Lower leg skin (tissue), 4 donors: ENCODE results near the gene CYLD. TPM values are rescaled to one million over a fixed set of nuclear protein-coding genes. Genes with fewer than 3 reads are reported as not detected.
A peak's percentile ranks its signal among the peaks of the same experiment; 100 is the strongest.

Experiments used
- DNase-seq, 2 donors: peaks; one replicate each; pipeline ENCODE4 v3.0.0-alpha.2; 2019; ENCODE audit warnings: low spot score in 2 of 2
- H3K4me3 ChIP-seq: fragments of 200-600 bp; sonication (generic); 2 replicates; pipeline ENCODE4 v1.5.1; 2017; ENCODE audit warnings: mild to moderate bottlenecking, low read depth; ENCODE audit not compliant: poor library complexity, severe bottlenecking
- POLR2A ChIP-seq, 2 donors: fragments of 450-650 bp; IDR thresholded peaks; one replicate each; pipeline ENCODE4 v1.6.1; 2016 to 2017; ENCODE audit warnings: antibody characterized with exemption in 2 of 2, mild to moderate bottlenecking in 1 of 2, moderate library complexity in 1 of 2
- WGBS, 2 donors: methylation state at CpG; one replicate each; pipeline ENCODE4 v1.1.5; 2018; 5-methylcytosine and 5-hydroxymethylcytosine counted together
- intact Hi-C: fragments of 100-400 bp; cut with DNase I; formaldehyde crosslinking; loops from one replicate; pipeline ENCODE4 v1.15.0; 2023; ENCODE audit warnings: low total_unique reads
- total RNA-seq, 4 donors: library from RNA; depleted of rRNA; stranded (reverse); fragments of >200 nt; gene quantifications; one replicate each; pipeline ENCODE4 v1.1.0, GENCODE V29; 2016
- TF ChIP-seq, protein P1 (sequence below), 3 donors: fragments of 450-650 bp; IDR thresholded peaks; one replicate each; pipeline ENCODE4 v1.5.1; 2016; ENCODE audit warnings: antibody characterized with exemption in 3 of 3, mild to moderate bottlenecking in 3 of 3, moderate library complexity in 2 of 3

CYLD gene
- total RNA-seq, 4 donors from 2014 or later = 35.8 to 50.3 (median 41.8) TPM

DNA sequence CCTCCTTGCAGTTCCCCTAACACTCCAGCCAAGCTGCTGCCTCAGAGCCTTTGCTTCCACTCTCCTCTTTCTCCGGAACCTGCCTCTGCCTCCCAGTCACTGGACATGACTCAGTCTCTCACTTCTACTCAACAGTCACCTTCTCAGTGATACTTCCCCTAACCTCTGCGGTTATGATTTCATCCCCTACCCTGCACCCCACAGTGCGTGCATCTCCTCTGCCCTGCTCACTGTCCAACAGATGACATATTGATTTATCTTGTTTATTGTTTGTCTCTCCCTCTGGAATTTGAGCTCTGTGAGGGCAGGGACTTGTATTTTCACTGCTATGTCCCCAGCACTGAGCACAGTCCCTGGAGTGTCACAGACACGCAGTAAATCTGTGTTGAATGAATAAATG, 100.7 kb downstream of the CYLD start:
- 88 to 89% methylated on average over 4 of the region's 4 CpGs for WGBS, 2 donors
- DNase-seq = peak in 1 of 2 donors; percentile 59
- intact Hi-C loops = no loop called here
- H3K4me3 ChIP-seq = no peak overlapping the region
- TF ChIP-seq, protein P1, sequence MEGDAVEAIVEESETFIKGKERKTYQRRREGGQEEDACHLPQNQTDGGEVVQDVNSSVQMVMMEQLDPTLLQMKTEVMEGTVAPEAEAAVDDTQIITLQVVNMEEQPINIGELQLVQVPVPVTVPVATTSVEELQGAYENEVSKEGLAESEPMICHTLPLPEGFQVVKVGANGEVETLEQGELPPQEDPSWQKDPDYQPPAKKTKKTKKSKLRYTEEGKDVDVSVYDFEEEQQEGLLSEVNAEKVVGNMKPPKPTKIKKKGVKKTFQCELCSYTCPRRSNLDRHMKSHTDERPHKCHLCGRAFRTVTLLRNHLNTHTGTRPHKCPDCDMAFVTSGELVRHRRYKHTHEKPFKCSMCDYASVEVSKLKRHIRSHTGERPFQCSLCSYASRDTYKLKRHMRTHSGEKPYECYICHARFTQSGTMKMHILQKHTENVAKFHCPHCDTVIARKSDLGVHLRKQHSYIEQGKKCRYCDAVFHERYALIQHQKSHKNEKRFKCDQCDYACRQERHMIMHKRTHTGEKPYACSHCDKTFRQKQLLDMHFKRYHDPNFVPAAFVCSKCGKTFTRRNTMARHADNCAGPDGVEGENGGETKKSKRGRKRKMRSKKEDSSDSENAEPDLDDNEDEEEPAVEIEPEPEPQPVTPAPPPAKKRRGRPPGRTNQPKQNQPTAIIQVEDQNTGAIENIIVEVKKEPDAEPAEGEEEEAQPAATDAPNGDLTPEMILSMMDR (IDR thresholded peaks at IDR 0.05) = no peak
- TF ChIP-seq POLR2A (IDR thresholded peaks at IDR 0.05) = no peak

DNA sequence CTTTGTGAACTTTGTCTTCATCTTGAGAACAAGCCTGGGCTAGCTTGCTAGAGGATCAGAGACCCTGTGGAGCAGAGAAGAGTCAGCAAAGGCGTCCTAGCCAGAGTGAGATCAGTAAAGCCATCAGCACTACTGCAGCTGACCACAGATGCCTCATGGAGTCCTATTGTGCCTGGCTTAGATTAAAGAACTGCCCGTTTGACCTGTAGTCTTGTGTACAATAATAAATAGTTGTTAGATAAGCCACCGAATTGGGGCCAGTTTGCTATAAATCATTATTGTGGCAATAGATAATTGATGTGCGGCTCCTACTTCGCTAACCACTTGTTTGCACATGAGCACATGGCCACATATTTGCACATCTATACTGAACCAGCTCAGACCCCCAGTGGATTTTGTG, 103.0 kb downstream of the CYLD start:
- DNase-seq = peak in 1 of 2 donors; percentile 32
- intact Hi-C loops = no loop called here
- WGBS, 2 donors = 65 to 79% methylated on average over 5 of the region's 5 CpGs

DNA sequence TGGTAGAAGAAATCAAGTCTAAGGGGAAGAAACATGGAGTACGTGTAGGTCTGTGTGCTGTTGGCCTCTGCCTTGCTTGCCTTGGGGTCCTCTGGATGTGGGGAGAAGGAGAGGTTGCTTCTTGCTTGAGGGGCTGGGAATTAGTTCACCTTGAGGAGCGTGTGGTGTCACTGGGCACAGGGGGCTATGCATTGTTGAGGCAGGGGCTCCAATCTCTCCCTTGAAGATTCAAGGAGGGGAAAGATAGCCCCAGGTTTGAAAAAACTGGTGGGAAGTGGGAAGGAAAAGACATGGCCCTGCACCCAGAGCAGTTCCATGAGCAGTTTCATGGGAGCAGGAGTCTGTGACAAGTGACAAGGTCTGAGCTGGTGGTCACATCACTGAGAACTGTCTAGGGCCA, 103.4 kb downstream of the CYLD start:
- no peak for DNase-seq
- TF ChIP-seq POLR2A (IDR thresholded peaks at IDR 0.05) = no peak
- TF ChIP-seq, protein P1 (IDR thresholded peaks at IDR 0.05) = no peak
- intact Hi-C loops = no loop called here
- no peak overlapping the region for H3K4me3 ChIP-seq
- 78 to 87% methylated on average over 2 of the region's 2 CpGs for WGBS, 2 donors

More for the DNA sequence above, 103.0 kb downstream of the CYLD start:
- TF ChIP-seq, protein P1 (IDR thresholded peaks at IDR 0.05) = no peak
- no peak for TF ChIP-seq POLR2A (IDR thresholded peaks at IDR 0.05)
- no peak overlapping the region for H3K4me3 ChIP-seq

DNA sequence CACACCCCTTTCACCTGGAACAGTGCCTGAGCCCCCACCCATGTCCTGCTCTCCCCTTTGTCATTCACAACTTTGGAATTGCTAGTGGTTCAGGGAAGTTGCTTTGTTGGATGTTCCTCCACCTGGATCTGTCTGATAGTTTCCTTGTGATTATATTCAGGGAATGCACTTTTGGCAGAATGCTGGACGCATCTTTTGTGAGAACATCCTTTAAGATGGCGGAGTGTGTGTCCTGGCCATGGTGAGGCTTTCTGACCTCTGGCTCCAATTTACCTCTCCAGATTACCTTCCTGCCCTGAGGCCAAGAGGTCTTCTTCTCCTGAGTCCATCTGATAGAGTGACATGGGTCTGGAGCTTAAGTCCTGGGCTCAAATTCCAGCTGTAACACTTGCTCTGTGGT, 104.6 kb downstream of the CYLD start:
- peak in 1 of 2 donors; percentile 48 for DNase-seq
- no peak for TF ChIP-seq POLR2A (IDR thresholded peaks at IDR 0.05)
- TF ChIP-seq, protein P1 (IDR thresholded peaks at IDR 0.05) = no peak
- H3K4me3 ChIP-seq = no peak overlapping the region
- intact Hi-C loops = no loop called here
- WGBS, 2 donors = 92 to 96% methylated on average over 2 of the region's 2 CpGs

DNA sequence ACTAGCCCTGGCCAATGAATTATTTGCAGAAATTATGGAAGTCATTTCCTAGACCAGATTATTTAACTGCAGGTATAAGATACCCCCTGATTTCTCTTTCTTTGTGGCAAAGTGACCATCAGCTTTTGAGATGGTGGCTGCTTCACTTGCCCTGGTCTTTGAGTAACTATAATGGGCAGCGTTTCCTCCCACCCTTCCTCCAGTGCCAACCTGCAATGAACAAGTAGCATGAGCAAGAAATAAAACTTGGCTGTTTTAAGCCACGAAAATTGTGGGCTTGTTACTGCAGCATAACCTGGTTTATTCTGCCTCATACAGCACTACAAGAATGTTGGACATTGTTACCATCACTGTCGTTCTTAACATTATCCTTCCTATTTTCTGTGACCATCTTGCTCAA, 105.3 kb downstream of the CYLD start:
- whole genome bisulfite sequencing, 2 donors = 70 to 71% methylated on average over 3 of the region's 3 CpGs
- TF ChIP-seq POLR2A (IDR thresholded peaks at IDR 0.05) = no peak
- TF ChIP-seq, protein P1 (IDR thresholded peaks at IDR 0.05) = no peak
- no peak overlapping the region for H3K4me3 ChIP-seq
- DNase-seq = no peak
- intact Hi-C loops = no loop called here
